ENCODE data around the gene MNT.

MNT gene

DNA sequence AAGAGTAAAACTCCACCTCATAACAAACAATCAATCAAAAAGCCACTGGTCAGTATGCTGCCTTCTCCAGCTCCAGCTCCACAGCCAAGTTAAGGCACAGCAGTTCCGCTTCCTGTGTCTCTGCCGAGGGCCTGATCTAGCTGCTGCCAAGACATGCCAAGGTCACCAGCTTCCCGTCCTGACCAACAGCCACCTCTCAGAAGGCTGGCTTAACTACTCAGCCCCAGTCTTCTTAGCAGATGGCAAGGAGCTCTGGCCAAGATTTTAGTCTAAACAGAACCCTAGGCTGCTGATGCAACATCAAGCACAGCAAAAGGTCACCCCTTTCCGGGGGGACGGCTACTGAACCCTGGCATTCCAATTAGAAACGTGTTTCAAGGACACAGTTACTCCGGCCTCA is 17.7 kb upstream of the MNT start:
- in situ Hi-C loops (cut with MboI; ENCODE audit: low sequenced_read_pairs), result no loop called here

GRCh38 chr17:2416010-2416734 is 15.3 kb upstream of the MNT start:
- in situ Hi-C loops (cut with MboI; ENCODE audit: low sequenced_read_pairs), result no loop called here

DNA sequence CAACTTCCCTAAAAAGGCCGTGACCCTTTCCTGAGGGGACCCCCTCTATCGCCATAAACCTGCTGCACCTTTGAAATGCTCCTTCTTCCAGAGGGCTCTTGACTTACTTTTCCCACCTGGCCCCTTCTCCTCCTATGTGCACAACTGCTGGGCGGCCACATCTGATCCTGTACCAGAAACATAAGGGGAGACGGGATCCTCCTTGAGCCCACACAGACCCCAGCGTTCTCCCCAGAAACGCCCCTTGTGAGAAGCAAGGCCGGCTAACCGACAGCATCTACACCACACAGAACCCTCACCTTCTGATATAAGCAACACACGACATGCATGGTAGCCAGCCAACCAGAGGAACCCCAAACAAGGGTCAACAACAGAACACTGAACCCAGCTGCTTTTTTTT is 14.2 kb upstream of the MNT start:
- in situ Hi-C loops (cut with MboI; ENCODE audit: low sequenced_read_pairs), result no loop called here

- in situ Hi-C loops (cut with MboI; ENCODE audit: low sequenced_read_pairs), result no loop called here
Measured at GRCh38 chr17:2414446-2415064, 13.7 kb upstream of the MNT start.

GRCh38 chr17:2412561-2413021 is 11.7 kb upstream of the MNT start:
- in situ Hi-C loops (cut with MboI; ENCODE audit: low sequenced_read_pairs), result no loop called here

DNA sequence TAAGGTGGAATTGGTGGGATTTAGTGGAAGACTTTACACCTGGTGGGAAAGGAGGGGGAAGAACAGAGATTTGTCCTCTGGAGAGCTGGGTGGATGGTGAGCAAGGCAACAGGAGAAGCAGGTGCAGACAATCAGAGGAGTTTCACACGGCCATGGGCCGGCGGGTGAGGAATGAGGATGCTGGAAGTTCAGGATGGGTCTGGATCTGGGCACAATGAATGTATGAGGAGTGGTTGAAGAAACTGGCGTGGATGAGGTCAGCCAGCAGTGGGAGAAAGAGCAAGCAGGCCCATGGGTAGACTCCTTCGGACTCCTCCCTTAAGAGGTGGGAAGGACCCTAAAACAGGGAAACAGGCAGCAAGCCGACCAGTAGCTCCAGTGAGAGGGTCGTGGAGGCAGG is 10.1 kb upstream of the MNT start:
- in situ Hi-C loops (cut with MboI; ENCODE audit: low sequenced_read_pairs), result no loop called here

- in situ Hi-C loops (cut with MboI; ENCODE audit: low sequenced_read_pairs), result no loop called here
Measured at GRCh38 chr17:2406903-2407790, 6.3 kb upstream of the MNT start.

DNA sequence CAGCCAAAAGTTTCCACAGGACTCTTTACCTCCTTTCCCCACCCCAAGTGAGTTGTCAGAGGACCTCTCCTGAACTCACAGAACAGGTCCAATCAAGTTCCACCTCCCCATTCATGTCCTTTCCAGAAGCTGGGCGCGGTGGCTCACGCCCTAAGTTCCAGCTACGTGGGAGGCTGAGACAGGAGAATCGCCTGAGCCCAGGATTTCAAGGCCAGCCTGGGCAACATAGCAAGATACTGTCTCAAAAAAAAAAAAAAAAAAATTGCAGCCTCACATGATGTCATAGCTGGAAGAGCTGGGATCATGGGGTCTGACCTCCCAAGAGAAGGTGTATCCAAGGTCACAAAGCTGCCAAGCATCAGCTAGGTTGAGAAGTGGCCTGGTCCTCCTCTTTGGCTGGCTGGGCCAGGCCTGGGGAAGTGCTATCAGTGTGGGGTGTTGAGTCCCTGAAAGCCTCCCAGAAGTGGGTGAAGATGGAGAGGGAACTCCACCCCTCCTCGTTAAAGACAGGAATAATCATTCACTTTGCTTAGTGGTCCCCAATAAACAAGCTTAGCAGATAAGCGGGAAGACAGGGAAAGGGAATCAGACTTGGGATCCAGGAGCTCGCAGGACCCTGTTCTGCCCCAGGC is 5.5 kb upstream of the MNT start:
- in situ Hi-C loops (cut with MboI; ENCODE audit: low sequenced_read_pairs), result no loop called here

DNA sequence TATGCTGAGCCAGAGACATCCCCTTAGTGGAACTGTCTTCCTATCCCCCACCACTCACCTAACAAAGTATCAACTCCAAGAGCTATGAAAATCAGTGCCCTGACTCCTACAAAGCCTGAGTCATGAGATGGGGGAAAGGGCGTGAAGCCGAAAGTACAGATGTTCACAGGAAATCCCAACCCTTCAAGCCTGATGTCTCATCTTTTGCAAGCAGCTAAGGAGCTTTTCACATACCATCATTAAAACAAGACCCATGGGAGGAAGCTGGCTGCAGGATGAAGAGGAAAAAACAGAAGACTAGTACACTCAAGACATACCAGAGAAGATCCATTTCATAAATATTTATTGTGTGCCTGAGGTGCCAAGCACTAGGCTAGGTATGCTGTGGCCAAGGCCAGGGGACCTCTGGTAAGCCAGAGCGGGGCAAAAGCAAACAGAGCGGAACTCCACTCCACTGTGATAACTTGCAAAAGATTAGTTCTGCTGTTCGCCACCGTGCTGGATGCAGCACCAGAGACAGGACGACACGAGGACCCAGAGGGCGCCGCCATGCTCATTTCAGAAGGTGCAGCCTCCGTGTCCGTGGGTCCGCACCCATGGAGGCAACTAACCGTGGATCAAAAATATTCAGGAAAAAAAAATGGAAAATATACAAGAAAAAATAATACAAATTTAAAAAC is 4.5 kb upstream of the MNT start:
- in situ Hi-C loops (cut with MboI; ENCODE audit: low sequenced_read_pairs), result no loop called here

DNA sequence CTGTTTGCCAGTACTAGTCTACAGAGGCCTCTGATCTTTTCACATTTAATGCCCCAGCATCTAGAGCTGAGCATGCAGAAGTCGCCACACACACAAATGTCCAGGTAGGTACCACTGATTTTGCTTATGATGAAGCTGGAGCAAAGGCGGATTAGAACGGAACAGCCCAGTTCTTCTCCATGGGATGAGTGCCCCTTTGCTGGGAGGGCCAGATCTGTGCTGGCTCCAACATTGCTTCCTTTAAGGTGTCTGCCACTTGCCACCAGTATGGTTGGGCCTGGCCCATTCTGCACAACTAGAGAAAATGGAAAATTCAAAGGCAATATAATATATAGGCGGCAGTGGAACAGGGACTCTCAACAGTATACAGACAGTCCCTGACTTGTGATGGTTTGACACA is 2.2 kb upstream of the MNT start:
- in situ Hi-C loops (cut with MboI; ENCODE audit: low sequenced_read_pairs), result no loop called here

- in situ Hi-C loops (cut with MboI; ENCODE audit: low sequenced_read_pairs), result no loop called here
Measured at GRCh38 chr17:2402544-2402943, 1.7 kb upstream of the MNT start.

DNA sequence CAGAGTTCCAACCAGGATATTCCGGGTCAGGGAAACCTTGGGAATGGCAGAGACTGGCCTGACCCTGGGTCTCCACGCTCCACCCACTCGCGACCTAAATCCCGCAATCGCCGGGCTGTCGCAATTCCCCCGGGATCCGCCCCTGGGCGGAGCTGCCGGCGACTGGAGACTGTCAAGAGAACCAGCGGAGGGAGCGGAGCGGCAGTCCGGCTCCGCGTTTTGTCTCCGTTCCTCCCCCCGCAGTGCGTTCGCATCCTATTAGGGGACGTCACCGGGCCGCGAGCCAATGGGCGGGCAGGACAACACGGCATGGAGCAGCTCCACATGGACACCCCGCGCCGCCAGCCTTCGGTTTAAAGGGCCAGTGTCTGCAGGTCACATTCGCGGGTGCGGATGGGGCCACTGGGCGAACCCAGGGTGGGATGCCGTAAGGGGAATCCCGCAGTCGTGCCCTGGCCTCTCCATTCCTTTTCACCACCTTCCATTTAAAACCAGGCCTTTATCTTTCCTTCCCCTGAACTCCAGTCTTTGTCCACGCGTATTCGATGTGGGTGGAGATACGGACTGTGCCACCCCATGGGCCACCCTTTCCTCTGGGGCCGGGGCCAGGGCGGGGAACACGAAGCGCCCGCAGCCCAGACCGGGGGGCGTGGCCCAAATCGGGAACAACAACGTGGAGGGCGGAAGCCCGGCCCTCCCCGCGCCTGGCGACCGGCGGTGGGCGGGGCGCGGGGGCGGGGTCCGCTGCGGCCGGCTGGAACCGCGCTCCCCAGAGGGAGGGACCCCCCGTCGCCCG is 764 bp upstream of the MNT start:
- in situ Hi-C loops (cut with MboI; ENCODE audit: low sequenced_read_pairs), result no loop called here

GRCh38 chr17:2400474-2400866 is 390 bp downstream of the MNT start:
- in situ Hi-C loops (cut with MboI; ENCODE audit: low sequenced_read_pairs), result no loop called here

DNA sequence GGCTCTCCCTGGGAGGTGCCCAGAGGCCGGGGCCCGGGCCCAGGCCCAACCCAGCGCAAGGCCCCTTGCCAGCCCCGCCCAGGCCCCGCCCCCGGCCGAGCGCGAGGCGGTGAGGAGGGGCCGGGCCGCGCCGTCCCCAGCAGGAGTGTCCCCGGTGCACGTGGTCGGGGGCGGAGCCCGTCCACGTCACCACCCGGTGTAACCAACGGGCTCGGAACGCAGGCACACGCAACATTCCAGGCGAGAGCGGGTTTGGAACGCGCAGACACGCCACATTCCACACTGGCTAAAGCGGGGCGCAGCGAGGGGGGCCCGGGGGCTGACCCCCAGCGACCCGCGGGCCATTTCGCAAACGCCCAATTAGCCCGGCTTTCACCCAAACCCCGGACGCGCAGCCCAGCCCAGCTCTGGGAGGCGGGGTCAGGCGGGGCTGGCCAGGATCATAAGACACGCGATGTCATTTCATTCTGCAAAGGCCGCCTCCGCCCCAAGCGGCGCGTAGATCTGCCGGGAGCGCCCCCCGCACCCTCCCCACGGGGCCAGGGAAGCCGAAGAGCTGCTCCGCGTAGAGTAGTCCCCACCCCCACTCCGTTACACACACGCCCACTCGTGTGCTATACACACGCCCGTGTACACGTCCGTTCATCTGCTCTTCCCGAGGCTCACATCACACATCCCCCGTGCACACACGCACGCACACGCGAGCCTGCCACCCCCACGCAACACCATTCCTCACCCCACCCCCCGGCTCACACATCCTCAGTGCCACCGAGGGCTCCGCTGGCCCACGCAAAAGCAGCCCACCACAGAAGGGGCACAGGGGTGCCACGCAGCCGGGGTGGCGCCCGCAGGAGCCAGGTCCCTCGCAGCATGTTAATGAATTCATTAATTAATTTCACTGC is 1.0 kb downstream of the MNT start:
- in situ Hi-C loops (cut with MboI; ENCODE audit: low sequenced_read_pairs), result no loop called here

- in situ Hi-C loops (cut with MboI; ENCODE audit: low sequenced_read_pairs), result no loop called here
Measured at GRCh38 chr17:2398655-2399571, 1.9 kb downstream of the MNT start.

- in situ Hi-C loops (cut with MboI; ENCODE audit: low sequenced_read_pairs), result no loop called here
Measured at GRCh38 chr17:2398182-2398581, 2.7 kb downstream of the MNT start.

DNA sequence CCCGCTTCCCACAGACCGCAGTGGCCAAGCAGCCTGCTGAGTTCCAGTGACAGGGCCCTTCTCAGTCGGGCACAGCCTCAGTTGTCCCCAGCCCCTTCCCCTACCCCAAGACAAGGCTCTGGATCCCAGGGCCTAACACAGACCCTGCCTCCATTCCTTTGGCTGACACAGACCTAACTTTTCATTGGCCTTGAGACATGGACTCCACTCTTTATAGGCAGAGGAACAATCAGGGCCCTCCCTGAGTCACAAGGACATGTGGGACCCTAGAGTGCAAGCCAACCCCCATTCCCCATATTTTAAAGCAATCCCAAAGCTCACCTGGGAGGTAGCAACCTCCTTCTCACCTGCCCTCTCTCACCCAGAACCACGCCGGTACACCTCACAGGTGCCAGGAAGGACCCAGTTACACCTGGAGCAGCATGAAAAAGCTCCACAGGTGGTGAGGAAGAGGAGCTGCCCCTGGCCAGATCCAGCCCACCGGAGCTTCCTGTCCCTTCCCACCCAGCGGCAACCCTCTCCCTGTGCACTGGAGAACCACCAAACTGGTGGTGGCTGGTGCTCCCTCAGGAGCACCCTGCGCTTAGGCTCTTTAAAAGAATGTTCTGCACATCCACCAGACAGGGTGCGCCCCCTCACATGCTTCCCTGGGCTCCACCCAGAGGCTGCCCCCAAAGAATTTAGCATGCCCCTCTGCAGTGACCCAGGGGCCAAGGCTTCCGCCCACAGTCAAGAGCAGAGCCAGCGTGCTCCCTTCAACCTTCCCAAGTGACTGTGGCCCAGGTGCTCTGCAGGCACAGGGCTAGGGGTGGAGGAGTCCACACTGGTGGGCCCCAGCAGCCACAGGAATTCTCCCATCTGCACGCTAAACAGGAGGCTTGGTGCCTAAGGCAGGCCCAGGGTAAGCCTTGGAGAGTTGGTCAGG is 3.4 kb downstream of the MNT start:
- in situ Hi-C loops (cut with MboI; ENCODE audit: low sequenced_read_pairs), result no loop called here

Measured in hTERT RPE-1 (cell line).